Ammon's horn (tissue), 1 donor: Measurements from ENCODE around the gene FARP2.

Source experiments
- DNase-seq: peaks from one replicate; pipeline ENCODE4 v3.0.0-alpha.2; 2016; ENCODE audit warnings: low spot score

The FARP2 gene

GRCh38 chr2:241456546-241456945 lies 100.5 kb downstream of the FARP2 start:
- DNase-seq, result no peak

- DNase-seq, result no peak
Measured at GRCh38 chr2:241458687-241459086, 102.6 kb downstream of the FARP2 start.

DNA sequence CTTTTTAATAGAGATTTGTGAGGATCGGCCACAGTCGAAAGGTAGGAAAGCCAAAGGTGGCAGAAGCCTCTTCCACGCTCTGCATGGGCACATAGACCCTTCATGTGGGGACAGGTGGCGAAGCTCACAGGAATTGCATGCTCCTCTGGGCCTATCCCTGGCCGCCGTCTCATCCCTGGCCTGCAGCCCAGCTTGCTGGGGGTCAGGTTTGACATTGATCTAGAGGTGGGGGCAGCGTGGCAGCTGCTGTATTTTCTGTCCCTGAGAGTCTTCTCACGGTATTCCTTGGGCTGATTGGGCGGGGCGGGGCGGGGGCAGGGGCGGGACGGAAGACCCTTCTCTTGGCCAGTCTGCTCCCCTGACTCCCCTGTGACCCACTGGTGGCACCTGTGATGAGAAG lies 103.4 kb downstream of the FARP2 start:
- DNase-seq, result no peak

GRCh38 chr2:241460631-241461030 lies 104.5 kb downstream of the FARP2 start:
- DNase-seq, result peak; percentile 14

DNA sequence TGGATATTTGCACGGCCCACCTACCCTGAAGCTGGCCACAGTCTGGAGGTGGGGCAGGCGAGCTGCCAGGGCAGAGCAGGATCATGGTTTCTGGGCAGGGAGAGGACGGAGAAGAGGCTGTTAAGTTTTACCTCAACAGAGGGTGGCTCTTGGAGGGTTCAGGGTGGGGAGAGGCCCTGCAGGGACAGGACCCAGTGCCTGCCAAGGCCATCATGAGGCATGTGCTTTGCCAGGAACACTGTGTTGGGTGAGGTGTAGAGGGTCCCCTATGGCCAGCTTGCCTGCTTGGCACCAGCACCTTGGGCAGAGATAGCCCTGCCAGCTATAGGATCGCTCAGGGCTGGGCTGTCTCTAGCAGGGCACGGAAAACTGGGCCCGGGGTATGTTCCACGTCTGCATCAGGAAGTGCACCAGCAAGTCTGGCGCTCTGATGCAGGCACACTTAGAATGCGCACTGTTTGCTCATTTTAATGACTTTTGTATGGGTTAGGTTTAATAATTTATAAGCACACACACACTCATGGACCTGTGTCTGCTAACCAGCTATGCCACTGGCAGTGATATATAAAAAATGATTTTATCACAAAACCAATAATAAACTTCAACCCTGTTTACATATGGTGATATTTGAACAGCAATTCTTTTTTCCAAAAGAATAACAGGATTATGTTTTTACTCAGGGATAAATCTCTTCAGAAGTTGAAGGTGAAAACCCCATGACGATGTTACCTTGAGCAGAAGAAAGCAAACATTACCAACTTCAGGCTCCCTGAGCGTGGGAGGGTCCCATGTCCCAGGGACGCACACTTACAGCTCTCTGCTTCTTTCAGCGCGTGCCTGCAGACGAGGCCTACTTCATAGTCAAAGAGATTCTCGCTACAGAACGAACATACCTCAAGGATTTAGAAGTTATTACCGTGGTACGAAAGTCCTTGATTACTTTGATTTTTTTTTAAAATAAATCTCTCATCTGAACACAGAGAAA lies 105.9 kb downstream of the FARP2 start:
- DNase-seq, result no peak

- DNase-seq, result peak; percentile 23
Measured at GRCh38 chr2:241463276-241464135, 107.4 kb downstream of the FARP2 start.

GRCh38 chr2:241465543-241465942 lies 109.5 kb downstream of the FARP2 start:
- no peak for DNase-seq

GRCh38 chr2:241466230-241466629 lies 110.1 kb downstream of the FARP2 start:
- no peak for DNase-seq

- DNase-seq, result no peak
Measured at GRCh38 chr2:241467777-241468475, 111.8 kb downstream of the FARP2 start.

DNA sequence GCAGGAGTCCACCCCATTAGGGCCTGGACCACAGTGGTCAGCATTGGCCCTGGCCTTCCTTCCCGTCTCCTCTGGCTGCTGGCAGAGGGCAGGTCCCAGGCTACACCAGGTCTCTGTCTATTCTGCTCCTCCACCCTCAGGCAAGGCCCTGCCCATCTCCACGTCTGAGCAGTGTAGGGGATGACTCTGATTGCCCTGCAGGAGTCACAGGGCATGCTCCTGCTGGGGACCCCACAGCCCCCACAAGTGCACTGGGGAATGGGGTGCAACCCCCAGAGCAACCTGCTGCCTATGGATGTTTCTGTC lies 112.3 kb downstream of the FARP2 start:
- no peak for DNase-seq

DNA sequence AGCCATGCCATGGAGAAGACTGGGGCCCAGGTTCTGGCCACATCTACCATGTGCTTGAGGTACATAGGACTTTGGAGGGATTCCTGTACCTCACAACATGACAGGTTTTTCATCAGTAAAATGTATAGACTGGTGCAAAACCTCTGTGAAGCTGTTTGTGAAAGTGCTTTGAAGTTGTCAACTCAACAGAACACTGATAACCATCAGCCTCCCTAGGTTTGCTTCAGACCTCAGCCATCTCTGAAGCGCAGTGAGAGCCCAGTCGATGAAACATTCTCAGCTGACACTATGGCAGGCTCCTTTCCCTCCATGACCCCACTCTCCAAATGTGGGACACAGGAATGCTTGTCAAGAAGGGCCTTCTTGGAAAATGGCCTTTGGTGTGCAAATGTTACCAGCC lies 113.7 kb downstream of the FARP2 start:
- no peak for DNase-seq

- no peak for DNase-seq
Measured at GRCh38 chr2:241473399-241473798, 117.3 kb downstream of the FARP2 start.

- DNase-seq, result no peak
Measured at GRCh38 chr2:241475267-241475666, 119.2 kb downstream of the FARP2 start.

- DNase-seq, result no peak
Measured at GRCh38 chr2:241478166-241478565, 122.1 kb downstream of the FARP2 start.

GRCh38 chr2:241479026-241479898 lies 123.2 kb downstream of the FARP2 start:
- no peak for DNase-seq

DNA sequence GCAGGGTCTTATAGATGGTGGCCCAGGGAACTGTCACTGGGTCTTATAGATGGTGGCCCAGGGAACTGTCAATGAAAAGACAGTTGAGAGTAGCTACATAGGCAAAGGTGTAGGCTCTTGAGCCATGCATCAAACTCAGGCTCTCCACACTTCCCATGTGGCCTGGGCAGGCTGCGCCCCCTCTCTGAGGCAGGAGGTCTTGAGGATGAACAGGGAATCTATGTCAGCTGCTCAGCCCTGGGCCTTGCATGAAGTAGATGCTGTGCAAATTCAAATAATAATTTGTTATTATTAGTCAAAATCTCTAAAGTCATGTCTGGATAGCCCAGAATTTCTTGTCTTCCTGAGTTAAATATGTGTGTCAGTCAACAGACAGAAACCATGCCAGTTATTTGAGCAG lies 125.6 kb downstream of the FARP2 start:
- DNase-seq, result no peak

DNA sequence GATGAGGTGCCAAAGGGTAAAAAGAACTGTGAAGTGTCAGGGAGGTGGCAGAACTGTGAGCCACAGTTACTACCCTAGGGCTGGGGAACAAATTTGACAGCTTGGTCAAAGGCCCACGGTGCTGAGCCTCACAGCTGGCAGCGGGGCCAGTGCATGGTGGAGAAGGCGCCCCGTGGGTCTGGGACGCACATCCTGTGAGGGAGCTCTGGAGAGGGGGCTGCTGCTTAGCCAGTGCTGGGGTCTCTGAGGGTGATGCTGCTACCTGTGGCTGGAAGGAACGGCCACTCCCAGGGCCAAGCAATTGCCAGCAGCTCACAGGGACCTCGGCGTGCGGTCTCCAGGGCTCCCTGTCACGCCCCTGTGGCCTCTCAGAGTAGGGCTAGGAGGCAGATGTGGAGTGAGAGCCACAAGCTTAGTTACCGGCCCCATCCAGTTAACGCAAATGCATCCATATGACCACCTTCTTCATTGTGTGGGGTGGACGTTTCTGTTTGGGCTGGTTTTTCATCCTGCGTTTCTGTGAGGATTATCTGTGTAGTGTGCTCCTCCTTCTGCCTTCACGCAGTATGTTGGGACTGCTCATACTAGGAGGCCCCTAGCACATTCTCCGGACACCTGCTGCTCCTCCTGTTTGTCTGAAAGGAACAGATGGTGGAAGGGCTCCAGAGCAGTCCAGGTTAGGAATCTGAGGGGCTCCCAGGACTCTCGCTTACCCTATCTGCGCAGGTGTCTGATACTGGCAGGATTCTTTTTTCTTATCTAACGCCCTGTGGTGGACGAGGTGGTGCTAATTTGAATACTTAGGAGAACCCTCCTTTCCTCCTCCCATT lies 126.3 kb downstream of the FARP2 start:
- DNase-seq, result no peak

- DNase-seq, result no peak
Measured at GRCh38 chr2:241483305-241483704, 127.2 kb downstream of the FARP2 start.

DNA sequence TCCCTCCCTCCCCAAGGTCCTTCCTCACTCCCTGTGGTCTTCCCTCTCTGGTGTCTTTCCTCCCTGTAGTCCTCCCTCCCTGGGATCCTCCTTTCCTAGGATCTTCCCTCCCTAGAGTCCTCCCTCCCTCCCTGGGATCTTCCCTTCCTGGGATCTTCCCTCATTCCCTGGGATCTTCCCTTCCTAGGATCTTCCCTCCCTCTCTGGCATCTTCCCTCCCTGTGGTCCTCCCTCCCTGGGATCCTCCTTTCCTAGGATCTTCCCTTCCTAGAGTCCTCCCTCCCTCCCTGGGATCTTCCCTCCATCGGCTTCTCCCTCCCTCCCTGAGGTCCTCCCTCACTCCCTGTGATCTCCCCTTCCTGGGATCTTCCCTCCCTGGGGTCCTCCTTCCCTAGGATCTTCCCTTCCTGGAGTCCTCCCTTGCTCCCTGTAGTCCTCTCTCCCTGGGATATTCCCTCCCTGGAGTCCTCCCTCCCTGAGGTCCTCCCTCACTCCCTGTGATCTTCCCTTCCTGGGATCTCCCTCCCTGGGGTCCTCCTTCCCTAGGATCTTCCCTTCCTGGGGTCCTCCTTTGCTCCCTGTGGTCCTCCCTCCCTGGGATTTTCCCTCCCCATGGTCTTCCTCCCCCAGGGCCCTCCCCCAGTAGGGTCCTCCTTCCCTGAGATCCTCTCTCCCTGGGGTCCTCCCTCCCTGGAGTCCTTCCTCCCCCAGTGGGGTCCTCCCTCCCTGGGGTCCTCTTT lies 129.3 kb downstream of the FARP2 start:
- DNase-seq, result no peak

- DNase-seq, result no peak
Measured at GRCh38 chr2:241489088-241489487, 133.0 kb downstream of the FARP2 start.
